Embryonic facial prominence (tissue), 1 donor: ENCODE results near the gene MAG.
"Not testable (repeated sequence)": the region's sequence is repeated elsewhere in the genome, so short reads cannot be mapped to it uniquely, and the experiment has no call there.

Source experiments
- DNase-seq: peaks from one replicate; pipeline ENCODE4 v3.0.0-alpha.2; 2016; ENCODE audit errors: extremely low spot score

MAG gene

GRCh38 chr19:35346193-35347052 is 54.5 kb downstream of the MAG start:
- no peak for DNase-seq

GRCh38 chr19:35347171-35347929 is 55.4 kb downstream of the MAG start, which contains the start of gene FFAR1:
TSS of gene FFAR1 (plus strand) at chr19:35347902. CDS start at chr19:35351552, 3,650 bp downstream.
- DNase-seq, result no peak

GRCh38 chr19:35347930-35348298 is 56.0 kb downstream of the MAG start:
- no peak for DNase-seq

- DNase-seq, result no peak
Measured at GRCh38 chr19:35348911-35349611, 57.1 kb downstream of the MAG start.

GRCh38 chr19:35349614-35350521 is 57.9 kb downstream of the MAG start:
- DNase-seq, result no peak

GRCh38 chr19:35350591-35350990 is 58.6 kb downstream of the MAG start:
- DNase-seq, result no peak

GRCh38 chr19:35351411-35352176 is 59.6 kb downstream of the MAG start:
- DNase-seq, result no peak

GRCh38 chr19:35352177-35352447 is 60.2 kb downstream of the MAG start:
- DNase-seq, result no peak

GRCh38 chr19:35352448-35353304 is 60.7 kb downstream of the MAG start:
- DNase-seq, result peak; percentile 37

GRCh38 chr19:35353635-35354034 is 61.7 kb downstream of the MAG start:
- DNase-seq, result no peak

GRCh38 chr19:35354898-35355297 is 62.9 kb downstream of the MAG start:
- DNase-seq, result no peak

GRCh38 chr19:35355791-35356460 is 64.0 kb downstream of the MAG start:
- no peak for DNase-seq

GRCh38 chr19:35357867-35358573 is 66.1 kb downstream of the MAG start, which contains the start of gene FFAR3:
TSS of gene FFAR3 (plus strand) at chr19:35358460. CDS start at chr19:35358891, 431 bp downstream.
- no peak for DNase-seq

- DNase-seq, result not testable (repeated sequence)
Measured at GRCh38 chr19:35358834-35359233, 66.9 kb downstream of the MAG start.

GRCh38 chr19:35359395-35359794 is 67.4 kb downstream of the MAG start:
- DNase-seq, result not testable (repeated sequence)

- DNase-seq, result not testable (repeated sequence)
Measured at GRCh38 chr19:35360081-35360480, 68.1 kb downstream of the MAG start.

- DNase-seq, result no peak
Measured at GRCh38 chr19:35360880-35361420, 69.0 kb downstream of the MAG start.
